ENCODE data around the gene SMAD9.

SMAD9 gene

GRCh38 chr13:36919171-36919832 lies 736 bp downstream of the SMAD9 start:
- TF ChIP-seq EZH2phosphoT487 (IDR thresholded peaks at IDR 0.05; ENCODE audit: low read length), result no peak
- no peak for TF ChIP-seq CTCF (IDR thresholded peaks at IDR 0.05; ENCODE audit: low read length)
- TF ChIP-seq EZH2 (optimal IDR thresholded peaks at IDR 0.05; ENCODE audit: low read depth, low read length), result no peak
- no peaks in the 10 kb centered on the region for H3K36me3 ChIP-seq (replicated peaks; ENCODE audit: insufficient read depth, low read length)
- DNase-seq, result no peak
- H3F3A ChIP-seq (ENCODE audit: insufficient read depth, low read length), result no peaks in the 10 kb centered on the region
- no peak overlapping the region for H3K9ac ChIP-seq (ENCODE audit: low read length)
- no peaks in the 10 kb centered on the region for H3K79me2 ChIP-seq (ENCODE audit: low read length)
- H3K4me3 ChIP-seq (ENCODE audit: low read length), result no peak overlapping the region
- H3K4me1 ChIP-seq (ENCODE audit: low read length), result no peaks in the 10 kb centered on the region
- no peak overlapping the region for H3K27ac ChIP-seq (ENCODE audit: low read length)
- H3K4me2 ChIP-seq (ENCODE audit: low read depth, low read length), result peak overlapping the region; percentile 10; the same call in 1 of the 2 replicates
- no peaks in the 10 kb centered on the region for H3K9me3 ChIP-seq (replicated peaks; ENCODE audit: insufficient read depth, low read length)
- H2AFZ ChIP-seq (ENCODE audit: low read length), result no peak overlapping the region
- no peaks in the 10 kb centered on the region; the same call in 1 of the 2 replicates for H3K27me3 ChIP-seq (replicated peaks; ENCODE audit: insufficient read depth, low read length)
- no peaks in the 10 kb centered on the region for H4K20me1 ChIP-seq (ENCODE audit: insufficient read depth, low read length)
- no peaks in the 10 kb centered on the region for H3K9me2 ChIP-seq (replicated peaks; ENCODE audit: insufficient read depth, low read length)

- Histone ChIP-seq H3K4me2 (ENCODE audit: low read depth, low read length) (no peak overlapping the region), H3K36me3 (replicated peaks; ENCODE audit: insufficient read depth, low read length) (no peaks in the 10 kb centered on the region)
Observed at GRCh38 chr13:36918246-36919131, 1.5 kb downstream of the SMAD9 start.

GRCh38 chr13:36917311-36917710 lies 2.7 kb downstream of the SMAD9 start:
- Histone ChIP-seq H3K27me3 (replicated peaks; ENCODE audit: insufficient read depth, low read length) (no peaks in the 10 kb centered on the region; the same call in 1 of the 2 replicates), H3K9me3 (replicated peaks; ENCODE audit: insufficient read depth, low read length) (no peaks in the 10 kb centered on the region), H3K4me2 (ENCODE audit: low read depth, low read length) (no peak overlapping the region), H3K9ac (ENCODE audit: low read length) (no peak overlapping the region), H3K4me3 (ENCODE audit: low read length) (no peak overlapping the region), H3K27ac (ENCODE audit: low read length) (no peak overlapping the region), H4K20me1 (ENCODE audit: insufficient read depth, low read length) (no peaks in the 10 kb centered on the region), H3K79me2 (ENCODE audit: low read length) (no peaks in the 10 kb centered on the region), H3K9me2 (replicated peaks; ENCODE audit: insufficient read depth, low read length) (no peaks in the 10 kb centered on the region), H3F3A (ENCODE audit: insufficient read depth, low read length) (no peaks in the 10 kb centered on the region), H3K4me1 (ENCODE audit: low read length) (no peaks in the 10 kb centered on the region), H2AFZ (ENCODE audit: low read length) (no peak overlapping the region), H3K36me3 (replicated peaks; ENCODE audit: insufficient read depth, low read length) (no peaks in the 10 kb centered on the region)
- no peak for TF ChIP-seq EZH2 (optimal IDR thresholded peaks at IDR 0.05; ENCODE audit: low read depth, low read length)
- TF ChIP-seq EZH2phosphoT487 (IDR thresholded peaks at IDR 0.05; ENCODE audit: low read length), result no peak
- TF ChIP-seq CTCF (IDR thresholded peaks at IDR 0.05; ENCODE audit: low read length), result no peak
- no peak for DNase-seq

More at GRCh38 chr13:36918246-36919131, 1.5 kb downstream of the SMAD9 start:
- Histone ChIP-seq H3K9ac (ENCODE audit: low read length) (no peak overlapping the region), H3K4me1 (ENCODE audit: low read length) (no peaks in the 10 kb centered on the region), H3K27ac (ENCODE audit: low read length) (no peak overlapping the region), H4K20me1 (ENCODE audit: insufficient read depth, low read length) (no peaks in the 10 kb centered on the region), H3F3A (ENCODE audit: insufficient read depth, low read length) (no peaks in the 10 kb centered on the region), H3K27me3 (replicated peaks; ENCODE audit: insufficient read depth, low read length) (no peaks in the 10 kb centered on the region; the same call in 1 of the 2 replicates), H3K4me3 (ENCODE audit: low read length) (no peak overlapping the region), H2AFZ (ENCODE audit: low read length) (no peak overlapping the region), H3K79me2 (ENCODE audit: low read length) (no peaks in the 10 kb centered on the region), H3K9me2 (replicated peaks; ENCODE audit: insufficient read depth, low read length) (no peaks in the 10 kb centered on the region), H3K9me3 (replicated peaks; ENCODE audit: insufficient read depth, low read length) (no peaks in the 10 kb centered on the region)
- DNase-seq, result no peak
- TF ChIP-seq EZH2 (optimal IDR thresholded peaks at IDR 0.05; ENCODE audit: low read depth, low read length) (no peak), EZH2phosphoT487 (IDR thresholded peaks at IDR 0.05; ENCODE audit: low read length) (no peak), CTCF (IDR thresholded peaks at IDR 0.05; ENCODE audit: low read length) (no peak)
